DLD1 (cell line): Measurements from ENCODE around the gene OR10A5.
"Not testable (repeated sequence)": the region's sequence is repeated elsewhere in the genome, so short reads cannot be mapped to it uniquely, and the experiment has no call there.

ENCODE experiments used
- in situ Hi-C: cut with HindIII; loops from 2 replicates; pipeline ENCODE4 v1.10.0; 2017; ENCODE audit warnings: low sequenced_read_pairs

The OR10A5 gene

DNA sequence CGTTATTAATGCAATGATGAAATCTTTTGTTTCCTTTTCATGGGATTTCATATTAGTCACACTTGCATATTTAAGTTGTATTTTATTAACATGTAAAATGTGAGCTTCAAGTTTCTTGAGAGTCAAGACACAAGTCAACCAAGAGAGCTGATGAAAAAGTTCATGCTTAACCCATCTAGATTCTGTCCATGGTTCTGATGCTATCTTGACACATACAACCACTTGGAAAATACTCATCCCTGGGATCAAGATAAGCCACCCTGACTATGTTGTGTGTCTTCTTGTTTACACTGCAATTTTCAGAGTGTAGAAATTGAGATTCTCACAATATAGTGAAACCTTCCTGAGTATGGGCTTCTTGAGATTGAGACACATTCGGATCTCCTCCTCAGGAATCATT, 30.3 kb downstream of the OR10A5 start:
- in situ Hi-C loops, result no loop called here

DNA sequence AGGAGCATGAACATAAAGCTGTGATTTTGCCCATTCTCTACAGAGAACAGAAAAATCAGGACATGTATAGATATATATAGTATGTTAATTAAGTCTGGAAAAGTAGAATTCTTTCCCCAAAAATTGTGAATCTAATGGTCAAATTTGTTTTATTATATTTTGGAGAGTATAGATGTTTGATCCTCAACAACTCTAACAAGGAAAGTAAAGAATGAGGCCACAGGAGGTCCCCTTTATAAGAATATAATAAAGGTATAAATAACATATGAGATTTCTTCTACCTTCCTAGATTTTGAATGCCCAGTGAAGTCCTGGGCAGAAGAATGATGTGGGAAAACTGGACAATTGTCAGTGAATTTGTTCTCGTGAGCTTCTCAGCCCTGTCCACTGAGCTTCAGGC, 30.8 kb downstream of the OR10A5 start, which contains the start of gene OR10A4:
Gene OR10A4 (plus strand): TSS at position 301 of the 400 bp plus-strand sequence. CDS start 23 bp downstream, at position 324.
- in situ Hi-C loops, result no loop called here

DNA sequence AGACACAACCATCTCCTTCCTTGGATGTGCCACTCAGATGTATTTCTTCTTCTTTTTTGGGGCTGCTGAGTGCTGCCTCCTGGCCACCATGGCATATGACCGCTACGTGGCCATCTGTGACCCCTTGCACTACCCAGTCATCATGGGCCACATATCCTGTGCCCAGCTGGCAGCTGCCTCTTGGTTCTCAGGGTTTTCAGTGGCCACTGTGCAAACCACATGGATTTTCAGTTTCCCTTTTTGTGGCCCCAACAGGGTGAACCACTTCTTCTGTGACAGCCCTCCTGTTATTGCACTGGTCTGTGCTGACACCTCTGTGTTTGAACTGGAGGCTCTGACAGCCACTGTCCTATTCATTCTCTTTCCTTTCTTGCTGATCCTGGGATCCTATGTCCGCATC, 31.4 kb downstream of the OR10A5 start:
- in situ Hi-C loops, result no loop called here

DNA sequence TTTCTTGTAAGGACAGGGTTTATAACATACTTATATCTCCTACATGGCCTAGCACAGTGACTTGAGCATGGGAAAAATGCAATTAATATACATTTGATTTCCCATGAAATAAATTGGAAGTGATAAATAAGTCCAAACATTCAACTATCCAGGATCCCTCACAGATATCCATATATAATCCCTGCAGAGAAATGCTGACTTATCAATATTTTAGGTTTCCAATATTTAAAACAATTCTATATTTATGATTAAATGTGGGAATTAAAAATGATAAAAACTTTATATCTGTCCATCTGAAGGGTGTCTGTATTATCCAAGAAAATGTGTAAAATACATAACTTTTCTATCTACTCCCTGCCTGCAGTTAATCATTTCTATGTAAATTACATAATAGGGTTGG, 37.3 kb downstream of the OR10A5 start:
- in situ Hi-C loops, result no loop called here

DNA sequence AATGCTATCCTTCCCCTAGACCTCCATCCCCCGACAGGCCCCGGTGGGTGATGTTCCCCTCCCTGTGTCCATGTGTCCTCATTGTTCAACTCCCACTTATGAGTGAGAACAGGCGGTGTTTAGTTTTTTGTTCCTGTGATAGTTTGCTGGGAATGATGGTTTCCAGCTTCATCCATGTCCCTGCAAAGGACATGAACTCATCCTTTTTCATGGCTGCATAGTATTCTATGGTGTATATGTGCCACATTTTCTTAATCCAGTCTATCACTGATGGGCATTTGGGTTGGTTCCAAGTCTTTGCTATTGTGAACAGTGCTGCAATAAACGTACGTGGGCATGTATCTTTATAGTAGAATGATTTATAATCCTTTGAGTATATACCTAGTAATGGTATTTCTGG, 42.2 kb downstream of the OR10A5 start:
- in situ Hi-C loops, result not testable (repeated sequence)

DNA sequence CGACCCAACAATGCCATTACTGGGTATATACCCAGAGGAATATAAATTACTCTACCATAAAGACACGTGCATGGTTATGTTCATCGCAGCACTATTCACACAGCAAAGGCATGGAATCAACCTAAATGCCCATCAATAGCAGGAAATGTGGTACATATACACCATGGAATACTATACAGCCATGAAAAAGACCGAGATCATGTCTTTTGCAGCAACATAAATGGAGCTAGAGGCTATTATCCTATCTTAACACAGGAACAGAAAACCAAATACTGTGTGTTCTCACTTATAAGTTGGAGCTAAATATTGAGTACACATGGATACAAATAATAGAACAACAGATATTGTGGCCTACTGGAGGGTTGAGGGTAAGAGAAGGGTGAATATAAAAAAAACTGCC, 43.3 kb downstream of the OR10A5 start:
- in situ Hi-C loops, result no loop called here

DNA sequence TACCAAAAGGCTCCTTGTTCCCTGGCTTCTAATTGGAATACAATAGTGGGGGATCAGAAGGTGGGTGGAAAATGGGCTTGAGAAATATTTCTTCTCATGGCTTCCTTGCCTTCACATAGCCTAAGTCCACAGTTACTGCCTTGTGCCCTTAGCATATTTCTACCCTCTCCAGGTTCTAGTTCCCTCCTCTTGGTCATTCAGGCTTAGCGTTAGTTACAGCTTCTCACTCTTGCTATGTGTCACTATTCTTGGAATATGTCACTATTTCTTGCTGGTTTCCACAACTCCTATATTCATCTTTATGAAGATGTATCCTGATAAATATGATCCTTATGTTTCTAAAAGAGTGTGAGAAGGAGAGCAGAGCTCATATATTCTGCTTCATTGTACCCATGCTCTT, 44.4 kb downstream of the OR10A5 start:
- in situ Hi-C loops, result no loop called here

DNA sequence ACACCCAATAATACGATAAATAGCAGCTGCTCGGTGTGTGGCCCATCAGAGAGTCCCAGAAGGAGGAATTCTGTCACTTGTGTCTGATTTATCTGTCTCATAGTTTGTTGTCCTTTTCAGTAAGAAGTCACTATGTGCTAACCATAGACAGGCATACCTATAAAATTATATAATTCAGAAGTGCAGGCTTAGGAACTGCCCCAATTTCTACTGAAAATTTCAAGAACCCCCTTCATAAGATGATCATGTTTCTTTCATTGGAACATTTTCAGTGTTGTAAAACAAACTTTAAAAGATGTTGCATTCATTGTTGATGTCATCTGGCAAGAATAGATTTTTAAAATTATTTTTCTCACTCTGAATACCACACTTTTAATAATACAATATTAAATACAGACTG, 46.9 kb downstream of the OR10A5 start, which contains the start of gene OR2D2:
Gene OR2D2 (minus strand): TSS at position 101 of the 400 bp plus-strand sequence. CDS start 0 bp downstream, at position 101.
- in situ Hi-C loops, result no loop called here

DNA sequence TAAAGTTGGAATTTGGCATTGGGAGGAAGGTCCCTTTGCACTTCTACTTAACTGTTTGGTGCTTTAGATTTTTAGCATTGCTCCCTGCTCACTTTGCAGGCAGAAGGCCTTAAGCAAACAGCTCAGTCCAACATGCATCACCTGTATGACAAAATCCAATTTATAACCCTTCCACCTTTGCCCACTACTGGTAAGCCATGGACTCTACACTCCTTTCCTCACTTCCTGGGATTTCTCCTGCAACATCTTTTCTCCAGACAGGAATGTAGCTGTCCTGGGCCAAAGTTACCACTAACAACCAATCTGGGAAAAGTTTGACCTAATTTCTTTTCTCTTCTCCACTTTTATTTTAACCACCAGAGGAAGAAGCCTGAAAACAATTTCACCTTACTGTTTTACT, 48.6 kb downstream of the OR10A5 start:
- in situ Hi-C loops, result no loop called here

DNA sequence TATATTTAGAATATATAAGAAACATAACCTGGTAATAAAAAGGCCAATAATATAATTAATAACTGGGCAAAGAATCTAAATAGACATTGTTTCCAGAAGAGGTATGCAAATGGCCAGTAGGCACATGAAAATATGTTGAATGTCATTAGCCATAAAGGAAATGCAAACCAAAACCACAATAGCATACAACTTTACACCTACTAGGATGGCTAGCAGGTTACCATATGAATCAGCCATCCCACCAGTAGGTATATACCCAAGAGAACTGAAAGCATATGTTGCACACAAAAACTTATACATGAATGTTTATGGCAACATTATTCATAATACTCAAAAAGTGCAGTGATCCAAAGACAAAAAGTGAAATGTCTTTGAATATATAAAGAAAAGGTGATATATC, 49.5 kb downstream of the OR10A5 start:
- in situ Hi-C loops, result no loop called here
